A549 (cell line): ENCODE results near the gene GNB4. TPM values are rescaled to one million over a fixed set of nuclear protein-coding genes. Genes with fewer than 3 reads are reported as not detected.
A peak's percentile ranks its signal among the peaks of the same experiment; 100 is the strongest.

Experiments used
- ATAC-seq, 2 experiments: fragments of 200-7000 bp in 1 of 2; fragments of >200 bp in 1 of 2; cut with Nextera tagmentation in 1 of 2; cut with Tn5 transposase in 1 of 2; 3 replicates each; pipeline versions ENCODE4 v1.8.0 to v1.9.1; 2018 to 2020; ENCODE audit warnings: mild to moderate bottlenecking in 1 of 2, moderate library complexity in 1 of 2
- CTCF ChIA-PET: fragments of 300-600 bp; sonication (Branson Sonifier 250); formaldehyde crosslinking; extraction: SDS; loops from one replicate; lab custom pipeline; 2021; ENCODE audit warnings: antibody characterized with exemption, inconsistent platforms; lab: Yijun Ruan, JAX
- POLR2A ChIA-PET: fragments of 350-600 bp; formaldehyde crosslinking; extraction: SDS; loops from one replicate; lab custom pipeline; 2021; ENCODE audit warnings: antibody characterized with exemption, inconsistent platforms; lab: Yijun Ruan, JAX
- DNase-seq, 2 experiments: peaks; one replicate each; pipeline versions ENCODE4 v3.0.0 to v3.0.0-alpha.2; 2011 to 2016; ENCODE audit warnings: low read depth in 1 of 2, low spot score in 1 of 2
- FAIRE-seq: peaks from 2 replicates; lab custom pipeline; 2011; peaks lifted over from hg19 to GRCh38; lab: Jason Lieb, UNC
- H3K27ac ChIP-seq, 2 experiments: fragments of >200 bp; sonication (Bioruptor Twin); formaldehyde crosslinking; 3 replicates each; pipeline ENCODE4 v1.5.1; 2016 to 2017
- H3K4me1 ChIP-seq: fragments of >200 bp; sonication (Bioruptor Twin); formaldehyde crosslinking; 3 replicates; pipeline ENCODE4 v1.6.1; 2016
- H3K4me2 ChIP-seq: fragments of >200 bp; sonication (Bioruptor Twin); formaldehyde crosslinking; 3 replicates; pipeline ENCODE4 v1.6.1; 2016
- H3K4me3 ChIP-seq: fragments of >200 bp; sonication (Bioruptor Twin); formaldehyde crosslinking; 3 replicates; pipeline ENCODE4 v1.5.1; 2016
- H3K9me3 ChIP-seq: fragments of >200 bp; sonication (Bioruptor Twin); formaldehyde crosslinking; 3 replicates; pipeline ENCODE4 v1.6.1; 2016
- BHLHE40 ChIP-seq: IDR thresholded peaks from 2 replicates; pipeline ENCODE4 v1.6.1; 2012; ENCODE audit warnings: low read depth, low read length, inconsistent platforms
- CBX2 ChIP-seq: fragments of 200-600 bp; sonication (generic); IDR thresholded peaks from 2 replicates; pipeline ENCODE4 v1.6.1; 2016; ENCODE audit warnings: low read depth, mild to moderate bottlenecking, borderline replicate concordance
- CBX8 ChIP-seq: fragments of 200-600 bp; sonication (generic); IDR thresholded peaks from 2 replicates; pipeline ENCODE4 v1.6.1; 2016
- CEBPB ChIP-seq, 2 experiments: fragments of >200 bp in 1 of 2; sonication (Bioruptor Twin) in 1 of 2; formaldehyde crosslinking in 1 of 2; IDR thresholded peaks; 2 replicates each; pipeline ENCODE4 v1.6.1; 2012 to 2016
- CHD2 ChIP-seq: fragments of 150-350 bp; IDR thresholded peaks from 2 replicates; pipeline ENCODE4 v1.6.1; 2014; ENCODE audit warnings: low read length; ENCODE audit not compliant: partially characterized antibody
- CHD4 ChIP-seq: fragments of 200-600 bp; sonication (generic); IDR thresholded peaks from 2 replicates; pipeline ENCODE4 v1.6.1; 2016; ENCODE audit warnings: antibody characterized with exemption, mild to moderate bottlenecking, borderline replicate concordance
- E2F6 ChIP-seq: IDR thresholded peaks from 2 replicates; pipeline ENCODE4 v1.6.1; 2012; ENCODE audit warnings: low read depth, borderline replicate concordance
- ESRRA ChIP-seq: fragments of 150-350 bp; IDR thresholded peaks from 2 replicates; pipeline ENCODE4 v1.6.1; 2014; ENCODE audit warnings: mild to moderate bottlenecking, low read length, borderline replicate concordance
- FOSB ChIP-seq: fragments of 250-450 bp; sonication (Bioruptor Pico); IDR thresholded peaks from 2 replicates; pipeline ENCODE4 v1.5.0; 2020; ENCODE audit warnings: mild to moderate bottlenecking, moderate library complexity
- FOXS1 ChIP-seq: fragments of 250-450 bp; sonication (Bioruptor Pico); IDR thresholded peaks from 2 replicates; pipeline ENCODE4 v1.5.0; 2020; ENCODE audit warnings: mild to moderate bottlenecking, moderate library complexity
- GATA3 ChIP-seq: IDR thresholded peaks from 2 replicates; pipeline ENCODE4 v1.6.1; 2012; ENCODE audit warnings: borderline replicate concordance
- HDAC2 ChIP-seq: fragments of 200-600 bp; sonication (generic); IDR thresholded peaks from 2 replicates; pipeline ENCODE4 v1.6.1; 2016
- HOXB13 ChIP-seq: fragments of 250-450 bp; sonication (Bioruptor Pico); IDR thresholded peaks from 2 replicates; pipeline ENCODE4 v1.5.0; 2020; ENCODE audit warnings: low read depth, mild to moderate bottlenecking, moderate library complexity
- HOXB5 ChIP-seq: fragments of 250-450 bp; sonication (Bioruptor Pico); IDR thresholded peaks from 2 replicates; pipeline ENCODE4 v1.5.0; 2020; ENCODE audit warnings: mild to moderate bottlenecking, moderate library complexity
- JUNB ChIP-seq: fragments of >200 bp; sonication (Bioruptor Twin); formaldehyde crosslinking; IDR thresholded peaks from 2 replicates; pipeline ENCODE4 v1.6.1; 2016
- KDM5A ChIP-seq: fragments of 200-600 bp; sonication (generic); IDR thresholded peaks from 2 replicates; pipeline ENCODE4 v1.6.1; 2016; ENCODE audit warnings: antibody characterized with exemption, mild to moderate bottlenecking
- MAFK ChIP-seq: fragments of 450-650 bp; IDR thresholded peaks from 2 replicates; pipeline ENCODE4 v1.6.1; 2014; ENCODE audit not compliant: partially characterized antibody
- MYC ChIP-seq: IDR thresholded peaks from 2 replicates; pipeline ENCODE4 v1.6.1; 2012; ENCODE audit warnings: mild to moderate bottlenecking, inconsistent platforms, low read length, improper control_type of control experiment, borderline replicate concordance
- NFE2L2 ChIP-seq: fragments of 150-350 bp; conservative IDR thresholded peaks from 2 replicates; pipeline ENCODE4 v1.6.1; 2014; ENCODE audit warnings: low read length
- NPAS2 ChIP-seq: fragments of 250-450 bp; sonication (Bioruptor Pico); IDR thresholded peaks from 2 replicates; pipeline ENCODE4 v1.8.0; 2022; ENCODE audit warnings: mild to moderate bottlenecking, moderate library complexity, borderline replicate concordance
- NR3C1 ChIP-seq: fragments of >200 bp; sonication (Bioruptor Twin); formaldehyde crosslinking; IDR thresholded peaks from 3 replicates; pipeline ENCODE4 v1.6.1; 2017
- PHF8 ChIP-seq: fragments of 200-600 bp; sonication (generic); IDR thresholded peaks from 2 replicates; pipeline ENCODE4 v1.6.1; 2016; ENCODE audit warnings: low read depth, mild to moderate bottlenecking, antibody characterized with exemption, moderate library complexity, borderline replicate concordance
- POLR2A ChIP-seq: IDR thresholded peaks from 2 replicates; pipeline ENCODE4 v1.6.1; 2012; ENCODE audit warnings: mild to moderate bottlenecking, low read length
- POLR2AphosphoS2 ChIP-seq: conservative IDR thresholded peaks from 2 replicates; pipeline ENCODE4 v1.6.1; 2012; ENCODE audit warnings: low read length, improper control_type of control experiment, inconsistent platforms
- RAD21 ChIP-seq, 2 experiments: fragments of >200 bp in 1 of 2; sonication (Bioruptor Twin) in 1 of 2; formaldehyde crosslinking in 1 of 2; IDR thresholded peaks in 1 of 2; conservative IDR thresholded peaks in 1 of 2; 2 replicates in 1 of 2; 3 replicates in 1 of 2; pipeline ENCODE4 v1.6.1; 2012 to 2018; ENCODE audit warnings: inconsistent platforms in 1 of 2
- REST ChIP-seq: fragments of 200-600 bp; sonication (generic); IDR thresholded peaks from 2 replicates; pipeline ENCODE4 v1.6.1; 2016; ENCODE audit warnings: antibody characterized with exemption, mild to moderate bottlenecking, moderate library complexity
- RFX5 ChIP-seq: fragments of 450-650 bp; IDR thresholded peaks from 2 replicates; pipeline ENCODE4 v1.7.1; 2014; ENCODE audit warnings: antibody characterized with exemption, mild to moderate bottlenecking, moderate library complexity
- SMC3 ChIP-seq: fragments of >200 bp; sonication (Bioruptor Twin); formaldehyde crosslinking; IDR thresholded peaks from 3 replicates; pipeline ENCODE4 v1.6.1; 2018; ENCODE audit warnings: inconsistent platforms
- TP53 ChIP-seq: fragments of 250-450 bp; sonication (Bioruptor Pico); IDR thresholded peaks from 2 replicates; pipeline ENCODE4 v1.5.0; 2021; ENCODE audit warnings: mild to moderate bottlenecking, moderate library complexity
- ZSCAN20 ChIP-seq: fragments of 250-450 bp; sonication (Bioruptor Pico); IDR thresholded peaks from 2 replicates; pipeline ENCODE4 v1.8.0; 2022; ENCODE audit warnings: mild to moderate bottlenecking, moderate library complexity
- WGBS: methylation state at CpG from one replicate; pipeline ENCODE4 v1.1.6; 2017; ENCODE audit errors: missing lambda C conversion rate; 5-methylcytosine and 5-hydroxymethylcytosine counted together
- polyA plus RNA-seq, 4 experiments: library from polyadenylated mRNA; depleted of rRNA in 3 of 4; stranded (reverse); fragments of >200 nt; fragmentation: RNase III in 1 of 4; extraction: RNeasy Plus Mini Kit Qiagen cat#74134 plus additional on column Dnase treatment in 1 of 4; gene quantifications; 2 replicates in 3 of 4; 3 replicates in 1 of 4; pipeline ENCODE4 v1.2.3, GENCODE V29; 2011 to 2017
- TF ChIP-seq, protein P1 (sequence below): fragments of >200 bp; sonication (Bioruptor Twin); formaldehyde crosslinking; IDR thresholded peaks from 3 replicates; pipeline ENCODE4 v1.6.1; 2016
- TF ChIP-seq, protein P2 (sequence below): fragments of 450-650 bp; IDR thresholded peaks from 2 replicates; pipeline ENCODE4 v1.6.1; 2014; ENCODE audit warnings: antibody characterized with exemption

The GNB4 gene
- polyA plus RNA-seq, 2 of the 4 experiments (the other 2 are of a cell fraction), result 10.9 to 22.7 TPM

DNA sequence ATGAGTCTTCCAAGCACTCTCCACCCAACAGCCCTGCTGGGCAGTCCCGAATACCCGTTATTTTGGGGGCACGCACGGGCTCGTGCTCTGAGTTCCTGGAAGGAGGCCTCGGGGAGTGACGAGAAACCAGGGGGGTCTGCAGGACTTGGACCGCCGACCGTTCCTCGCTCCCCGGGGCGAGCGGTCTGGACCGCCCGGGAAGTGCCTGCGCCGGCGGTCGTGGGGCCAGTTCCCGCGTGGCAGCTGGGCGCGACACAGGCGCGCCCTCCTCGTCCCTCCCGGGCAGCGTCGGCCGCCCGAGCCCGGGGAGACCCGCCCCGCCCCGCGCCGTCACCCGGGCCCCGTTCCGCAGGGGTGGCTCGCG lies 387 bp downstream of the GNB4 start:
- Histone ChIP-seq H3K27ac (peak overlapping the region; percentile 85 to 98), H3K4me3 (peak overlapping the region; percentile 77), H3K9me3 (no peaks in the 10 kb centered on the region), H3K4me1 (0 out of 3 replicates have a peak, but pooled peaks cover 3% of the 10 kb centered on the region), H3K4me2 (peak overlapping the region; percentile 84)
- ATAC-seq (peak; percentile 80 to 82), DNase-seq (peak; percentile 8), FAIRE-seq (no peak)
- CTCF ChIA-PET, result interaction anchor here (0.5 to 0.9 kb wide), 2 partner anchors 129 to 198 kb away, joined by 3 read pairs; no protein-coding TSS in a partner anchor
- POLR2A ChIA-PET, result no interaction called here
- no peak for TF ChIP-seq ESRRA
- peak; percentile 57 for TF ChIP-seq PHF8
- WGBS, result 0% methylated on average over 5 of the region's 43 CpGs

- 56% methylated on average over 12 of the region's 12 CpGs for whole genome bisulfite sequencing
- H3K4me2 ChIP-seq, result peak overlapping the region; percentile 84
- peak overlapping the region; percentile 77 for H3K4me3 ChIP-seq
- TF ChIP-seq FOXS1 (no peak), NFE2L2 (no peak), SMC3 (no peak), NPAS2 (CRISPR knock-in tag) (no peak), RAD21 (conservative IDR thresholded peaks at IDR 0.05 in 1 of 2, IDR thresholded peaks at IDR 0.05 in 1 of 2) (no peak), E2F6 (no peak), FOSB (CRISPR knock-in tag) (no peak), RFX5 (no peak), BHLHE40 (no peak), PHF8 (no peak), NR3C1 (no peak), POLR2AphosphoS2 (no peak), HOXB13 (CRISPR knock-in tag) (no peak), TP53 (CRISPR knock-in tag) (no peak), POLR2A (no peak), REST (no peak), CBX8 (no peak), GATA3 (no peak), CEBPB (IDR thresholded peaks at IDR 0.05) (no peak)
- TF ChIP-seq, protein P1, sequence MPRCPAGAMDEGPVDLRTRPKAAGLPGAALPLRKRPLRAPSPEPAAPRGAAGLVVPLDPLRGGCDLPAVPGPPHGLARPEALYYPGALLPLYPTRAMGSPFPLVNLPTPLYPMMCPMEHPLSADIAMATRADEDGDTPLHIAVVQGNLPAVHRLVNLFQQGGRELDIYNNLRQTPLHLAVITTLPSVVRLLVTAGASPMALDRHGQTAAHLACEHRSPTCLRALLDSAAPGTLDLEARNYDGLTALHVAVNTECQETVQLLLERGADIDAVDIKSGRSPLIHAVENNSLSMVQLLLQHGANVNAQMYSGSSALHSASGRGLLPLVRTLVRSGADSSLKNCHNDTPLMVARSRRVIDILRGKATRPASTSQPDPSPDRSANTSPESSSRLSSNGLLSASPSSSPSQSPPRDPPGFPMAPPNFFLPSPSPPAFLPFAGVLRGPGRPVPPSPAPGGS, result no peak
- ChIA-PET POLR2A (no interaction called here), CTCF (no interaction called here)
- no peak for ATAC-seq
- 0 out of 3 replicates have a peak, but pooled peaks cover 3% of the 10 kb centered on the region for H3K4me1 ChIP-seq
- no peak for FAIRE-seq
- no peak for DNase-seq
- peak overlapping the region; percentile 85 to 98; a peak in 5 of 6 replicates for H3K27ac ChIP-seq
- no peaks in the 10 kb centered on the region for H3K9me3 ChIP-seq
Measured at GRCh38 chr3:179450261-179450701, 989 bp downstream of the GNB4 start.

GRCh38 chr3:179449636-179450035 lies 1.6 kb downstream of the GNB4 start:
- ATAC-seq (no peak), DNase-seq (no peak), FAIRE-seq (no peak)
- Histone ChIP-seq H3K4me3 (peak overlapping the region; percentile 77; the same call in 1 of the 3 replicates), H3K4me1 (0 out of 3 replicates have a peak, but pooled peaks cover 3% of the 10 kb centered on the region), H3K9me3 (no peaks in the 10 kb centered on the region), H3K4me2 (peak overlapping the region; percentile 84), H3K27ac (no peak overlapping the region)
- ChIA-PET CTCF (no interaction called here), POLR2A (no interaction called here)
- WGBS, result 96% methylated on average over 2 of the region's 2 CpGs
- TF ChIP-seq CHD4 (no peak), ZSCAN20 (CRISPR knock-in tag) (no peak), HDAC2 (no peak), MYC (no peak), MAFK (no peak), KDM5A (no peak), FOSB (CRISPR knock-in tag) (no peak), CHD2 (no peak), NFE2L2 (no peak), CBX2 (no peak), JUNB (no peak), HOXB5 (CRISPR knock-in tag) (no peak), HOXB13 (CRISPR knock-in tag) (no peak)
- TF ChIP-seq, protein P2, sequence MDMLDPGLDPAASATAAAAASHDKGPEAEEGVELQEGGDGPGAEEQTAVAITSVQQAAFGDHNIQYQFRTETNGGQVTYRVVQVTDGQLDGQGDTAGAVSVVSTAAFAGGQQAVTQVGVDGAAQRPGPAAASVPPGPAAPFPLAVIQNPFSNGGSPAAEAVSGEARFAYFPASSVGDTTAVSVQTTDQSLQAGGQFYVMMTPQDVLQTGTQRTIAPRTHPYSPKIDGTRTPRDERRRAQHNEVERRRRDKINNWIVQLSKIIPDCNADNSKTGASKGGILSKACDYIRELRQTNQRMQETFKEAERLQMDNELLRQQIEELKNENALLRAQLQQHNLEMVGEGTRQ, result no peak
